Body of pancreas (tissue), 4 donors: ENCODE data around the gene FNDC3B. TPM values are rescaled to one million over a fixed set of nuclear protein-coding genes. Genes with fewer than 3 reads are reported as not detected.

ENCODE experiments used
- ATAC-seq: fragments of 150-250 bp; one replicate; pipeline ENCODE4 v1.9.1; 2016
- DNase-seq, 4 donors: peaks; one replicate each; pipeline ENCODE4 v3.0.0-alpha.2; 2019
- H3K27ac ChIP-seq, 4 donors: fragments of 200-600 bp; sonication (generic); 1 replicate in 3 of 4; 2 replicates in 1 of 4; pipeline versions ENCODE4 v1.5.1 to v1.6.1; 2016 to 2019; ENCODE audit warnings: mild to moderate bottlenecking in 1 of 4, mixed read lengths in 1 of 4, moderate library complexity in 1 of 4
- H3K27me3 ChIP-seq, 2 donors: fragments of 200-600 bp; sonication (generic); one replicate each; pipeline ENCODE4 v1.6.0; 2016; ENCODE audit warnings: mild to moderate bottlenecking in 1 of 2
- H3K36me3 ChIP-seq, 2 donors: fragments of 200-600 bp; sonication (generic); replicated peaks in 1 of 2; 2 replicates each; pipeline ENCODE4 v1.5.1; 2016; ENCODE audit warnings: low read depth in 2 of 2; ENCODE audit not compliant: insufficient read depth in 1 of 2
- H3K4me1 ChIP-seq: fragments of 200-600 bp; sonication (generic); one replicate; pipeline ENCODE4 v1.6.0; 2016
- H3K4me3 ChIP-seq, 2 donors: fragments of 200-600 bp; sonication (generic); 1 replicate in 1 of 2; 2 replicates in 1 of 2; pipeline ENCODE4 v1.5.1; 2016 to 2019
- H3K9me3 ChIP-seq, 3 donors: fragments of 200-600 bp; sonication (generic); 1 replicate in 2 of 3; 2 replicates in 1 of 3; pipeline ENCODE4 v1.5.1; 2016
- POLR2A ChIP-seq, 3 donors: fragments of 450-650 bp; IDR thresholded peaks; one replicate each; pipeline ENCODE4 v1.6.1; 2016; ENCODE audit warnings: antibody characterized with exemption in 3 of 3, mild to moderate bottlenecking in 2 of 3
- WGBS, 2 donors: methylation state at CpG; one replicate each; pipeline ENCODE4 v1.1.5; 2017; 5-methylcytosine and 5-hydroxymethylcytosine counted together
- intact Hi-C: fragments of 100-400 bp; cut with DNase I; formaldehyde crosslinking; loops from one replicate; pipeline ENCODE4 v1.15.1; 2023
- total RNA-seq, 2 donors: library from RNA; depleted of rRNA; stranded (reverse); fragments of >200 nt; gene quantifications; one replicate each; pipeline ENCODE4 v1.1.0, GENCODE V29; 2016
- TF ChIP-seq, protein P1 (sequence below), 7 experiments: fragments of 450-650 bp in 4 of 7; fragments of 200-600 bp in 3 of 7; sonication (generic) in 3 of 7; IDR thresholded peaks; one replicate each; pipeline ENCODE4 v1.5.1; 2016 to 2019; ENCODE audit warnings: antibody characterized with exemption in 7 of 7

FNDC3B gene
- total RNA-seq, 2 donors from 2014 or later, result 64.3 to 86.0 TPM

DNA sequence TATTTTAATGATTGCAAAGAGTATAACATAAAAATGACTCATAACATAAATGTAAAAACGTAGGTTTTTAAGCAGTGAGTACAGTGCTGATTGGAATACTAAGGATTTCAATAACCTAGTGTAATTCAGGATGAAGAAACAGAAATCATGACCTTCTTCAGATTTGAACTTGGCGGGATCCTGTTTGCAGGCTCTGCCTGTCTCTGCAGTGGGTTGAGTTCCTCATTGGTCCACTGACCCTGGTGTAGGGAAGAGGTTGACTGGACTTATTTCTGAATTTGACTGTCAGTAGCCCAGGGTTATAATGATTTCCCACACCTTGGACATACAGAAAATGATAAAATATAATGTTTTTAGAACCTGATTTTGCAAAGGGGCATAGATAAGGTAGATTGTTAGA lies 171.7 kb downstream of the FNDC3B start:
- H3K4me3 ChIP-seq, result no peak overlapping the region
- DNase-seq (no peak), ATAC-seq (no peak)
- H3K4me1 ChIP-seq, result peaks cover 37% of the 10 kb centered on the region
- 83 to 91% methylated on average over 2 of the region's 2 CpGs for WGBS, 2 donors
- no peaks in the 10 kb centered on the region for H3K27me3 ChIP-seq
- H3K9me3 ChIP-seq, result no peaks in the 10 kb centered on the region
- intact Hi-C loops, result no loop called here
- TF ChIP-seq, protein P1, sequence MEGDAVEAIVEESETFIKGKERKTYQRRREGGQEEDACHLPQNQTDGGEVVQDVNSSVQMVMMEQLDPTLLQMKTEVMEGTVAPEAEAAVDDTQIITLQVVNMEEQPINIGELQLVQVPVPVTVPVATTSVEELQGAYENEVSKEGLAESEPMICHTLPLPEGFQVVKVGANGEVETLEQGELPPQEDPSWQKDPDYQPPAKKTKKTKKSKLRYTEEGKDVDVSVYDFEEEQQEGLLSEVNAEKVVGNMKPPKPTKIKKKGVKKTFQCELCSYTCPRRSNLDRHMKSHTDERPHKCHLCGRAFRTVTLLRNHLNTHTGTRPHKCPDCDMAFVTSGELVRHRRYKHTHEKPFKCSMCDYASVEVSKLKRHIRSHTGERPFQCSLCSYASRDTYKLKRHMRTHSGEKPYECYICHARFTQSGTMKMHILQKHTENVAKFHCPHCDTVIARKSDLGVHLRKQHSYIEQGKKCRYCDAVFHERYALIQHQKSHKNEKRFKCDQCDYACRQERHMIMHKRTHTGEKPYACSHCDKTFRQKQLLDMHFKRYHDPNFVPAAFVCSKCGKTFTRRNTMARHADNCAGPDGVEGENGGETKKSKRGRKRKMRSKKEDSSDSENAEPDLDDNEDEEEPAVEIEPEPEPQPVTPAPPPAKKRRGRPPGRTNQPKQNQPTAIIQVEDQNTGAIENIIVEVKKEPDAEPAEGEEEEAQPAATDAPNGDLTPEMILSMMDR (IDR thresholded peaks at IDR 0.05), result no peak
- TF ChIP-seq POLR2A (IDR thresholded peaks at IDR 0.05), result no peak
- H3K27ac ChIP-seq, result no peak overlapping the region
- no peaks in the 10 kb centered on the region for H3K36me3 ChIP-seq

DNA sequence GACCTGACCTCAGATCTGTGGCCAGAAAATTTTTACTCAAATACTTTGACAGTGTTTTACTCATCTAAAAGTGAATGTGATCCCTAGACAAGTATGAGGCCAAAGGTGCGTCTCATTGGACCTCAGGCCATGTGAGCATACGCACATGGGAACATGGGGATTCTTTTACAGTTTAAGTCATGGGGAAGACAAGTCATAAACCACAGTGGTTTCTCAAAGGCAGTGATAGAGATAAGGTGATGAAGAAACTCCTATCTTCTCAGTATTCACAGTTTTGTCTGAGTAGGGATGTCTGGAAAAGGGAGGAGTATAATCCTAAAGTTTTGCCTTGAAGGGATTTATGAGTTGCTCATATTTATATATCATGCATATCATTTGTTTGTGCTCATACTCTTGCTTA lies 173.8 kb downstream of the FNDC3B start:
- 80 to 91% methylated on average over 2 of the region's 2 CpGs for WGBS, 2 donors
- ATAC-seq, result no peak
- no peak for TF ChIP-seq POLR2A (IDR thresholded peaks at IDR 0.05)
- TF ChIP-seq, protein P1 (IDR thresholded peaks at IDR 0.05), result no peak

DNA sequence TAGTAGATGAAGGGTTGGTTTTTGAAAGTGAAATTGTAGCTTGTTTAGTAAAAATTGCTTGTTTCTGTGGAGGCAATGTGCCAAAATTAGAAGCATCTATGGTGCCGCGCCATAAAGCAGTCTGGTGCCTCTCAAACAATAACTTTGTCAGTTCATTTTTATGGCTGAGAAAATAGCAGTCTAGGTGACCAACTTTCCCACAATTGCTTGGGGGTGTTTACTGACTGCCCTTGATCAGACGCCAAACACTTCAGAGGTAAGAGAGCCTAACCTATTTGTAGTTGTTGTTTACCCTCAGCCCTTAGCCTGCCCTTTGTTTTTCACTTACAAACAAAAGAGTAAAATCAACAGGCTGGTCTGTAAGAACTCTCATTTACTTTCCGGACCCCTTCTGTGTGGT lies 174.5 kb downstream of the FNDC3B start:
- Histone ChIP-seq H3K4me1 (peaks cover 61% of the 10 kb centered on the region), H3K27ac (no peak overlapping the region)
- DNase-seq, result no peak

More for the DNA sequence above, 173.8 kb downstream of the FNDC3B start:
- Histone ChIP-seq H3K4me1 (peaks cover 58% of the 10 kb centered on the region), H3K36me3 (no peaks in the 10 kb centered on the region), H3K4me3 (no peak overlapping the region), H3K9me3 (no peaks in the 10 kb centered on the region), H3K27ac (no peak overlapping the region), H3K27me3 (no peaks in the 10 kb centered on the region)
- DNase-seq, result no peak
- intact Hi-C loops, result no loop called here

DNA sequence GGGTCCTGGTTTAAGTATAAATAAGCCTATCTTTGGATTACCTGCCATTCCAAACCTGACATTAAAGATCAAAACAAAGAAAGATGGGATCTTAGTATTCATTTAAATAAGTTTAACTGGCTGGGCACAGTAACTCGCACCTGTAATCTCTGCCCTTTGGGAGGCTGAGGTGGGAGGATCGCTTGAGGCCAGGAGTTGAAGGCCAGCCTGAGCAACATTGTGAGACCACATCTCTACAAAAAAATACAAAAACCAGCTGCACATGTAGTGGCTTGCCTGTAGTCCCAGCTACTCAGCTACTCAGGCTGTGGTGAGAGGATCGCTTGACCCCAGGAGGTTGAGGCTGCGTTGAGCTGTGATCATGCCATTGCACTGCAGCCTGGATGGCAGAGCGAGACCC lies 176.9 kb downstream of the FNDC3B start:
- DNase-seq (no peak), ATAC-seq (no peak)
- no peaks in the 10 kb centered on the region for H3K9me3 ChIP-seq
- no peaks in the 10 kb centered on the region for H3K27me3 ChIP-seq
- peaks cover 60% of the 10 kb centered on the region for H3K4me1 ChIP-seq
- intact Hi-C loops, result no loop called here
- TF ChIP-seq POLR2A (IDR thresholded peaks at IDR 0.05), result no peak
- TF ChIP-seq, protein P1 (IDR thresholded peaks at IDR 0.05), result no peak
- no peak overlapping the region for H3K27ac ChIP-seq
- no peaks in the 10 kb centered on the region for H3K36me3 ChIP-seq
- WGBS, 2 donors, result 79 to 82% methylated on average over 5 of the region's 5 CpGs
- H3K4me3 ChIP-seq, result no peak overlapping the region

More for the DNA sequence above, 174.5 kb downstream of the FNDC3B start:
- ATAC-seq, result no peak
- TF ChIP-seq, protein P1 (IDR thresholded peaks at IDR 0.05), result no peak
- TF ChIP-seq POLR2A (IDR thresholded peaks at IDR 0.05), result no peak
- 58 to 68% methylated on average over 3 of the region's 4 CpGs for WGBS, 2 donors
- no peaks in the 10 kb centered on the region for H3K9me3 ChIP-seq
- H3K4me3 ChIP-seq, result no peak overlapping the region
- intact Hi-C loops, result no loop called here
- no peaks in the 10 kb centered on the region for H3K27me3 ChIP-seq
- H3K36me3 ChIP-seq, result no peaks in the 10 kb centered on the region

DNA sequence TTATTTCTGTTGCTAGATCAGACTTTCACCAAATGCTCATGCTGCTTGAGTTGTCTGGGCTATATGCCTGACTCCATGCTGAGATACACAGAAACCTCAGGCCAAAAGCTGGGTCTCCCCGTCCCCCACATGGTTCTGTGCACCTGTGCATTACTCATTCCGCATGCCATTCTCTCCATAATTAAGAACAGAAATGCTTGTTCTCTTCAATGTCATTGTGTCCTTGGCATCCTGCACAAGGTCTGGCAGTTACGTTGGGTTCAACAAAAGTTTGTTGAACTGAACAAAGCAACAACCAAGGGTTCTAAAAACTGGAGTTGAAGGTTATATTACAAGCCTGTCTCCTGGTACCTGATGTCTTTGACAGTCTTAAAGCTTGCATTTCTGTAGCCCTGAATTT lies 177.5 kb downstream of the FNDC3B start:
- H3K27ac ChIP-seq, result no peak overlapping the region
- no peaks in the 10 kb centered on the region for H3K9me3 ChIP-seq
- WGBS, 2 donors, result 47 to 63% methylated on average over 3 of the region's 3 CpGs
- intact Hi-C loops, result no loop called here
- no peak overlapping the region for H3K4me3 ChIP-seq
- no peak for ATAC-seq
- no peak for TF ChIP-seq POLR2A (IDR thresholded peaks at IDR 0.05)
- DNase-seq, result no peak
- no peaks in the 10 kb centered on the region for H3K36me3 ChIP-seq
- H3K27me3 ChIP-seq, result no peaks in the 10 kb centered on the region
- peaks cover 66% of the 10 kb centered on the region for H3K4me1 ChIP-seq
